Effector memory CD4-positive, alpha-beta T cell (primary cell): ENCODE results near the gene METTL3.

Experiments used
- DNase-seq, 3 donors: peaks; one replicate each; pipeline ENCODE4 v3.0.0-alpha.2; 2020
- H3K27ac ChIP-seq: 2 replicates; pipeline ENCODE4 v1.7.0; 2013; ENCODE audit warnings: mild to moderate bottlenecking, low read length, moderate library complexity; ENCODE audit not compliant: insufficient read depth, poor library complexity, severe bottlenecking
- H3K27me3 ChIP-seq: replicated peaks from 2 replicates; pipeline ENCODE4 v1.7.0; 2013; ENCODE audit warnings: mild to moderate bottlenecking, low read length; ENCODE audit not compliant: insufficient read depth, control insufficient read depth, poor library complexity, severe bottlenecking
- H3K36me3 ChIP-seq: 2 replicates; pipeline ENCODE4 v1.7.0; 2013; ENCODE audit warnings: mild to moderate bottlenecking, low read length, moderate library complexity; ENCODE audit not compliant: control insufficient read depth, insufficient read depth
- H3K4me1 ChIP-seq: 2 replicates; pipeline ENCODE4 v1.7.0; 2013; ENCODE audit warnings: low read length, mild to moderate bottlenecking; ENCODE audit not compliant: control insufficient read depth, insufficient read depth, poor library complexity, severe bottlenecking
- H3K4me3 ChIP-seq: 2 replicates; pipeline ENCODE4 v1.7.0; 2013; ENCODE audit warnings: low read length, low read depth, mild to moderate bottlenecking; ENCODE audit not compliant: insufficient read depth, poor library complexity, severe bottlenecking
- H3K9me3 ChIP-seq: 2 replicates; pipeline ENCODE4 v1.7.0; 2013; ENCODE audit warnings: mild to moderate bottlenecking, low read length, moderate library complexity; ENCODE audit not compliant: control insufficient read depth

METTL3 gene

DNA sequence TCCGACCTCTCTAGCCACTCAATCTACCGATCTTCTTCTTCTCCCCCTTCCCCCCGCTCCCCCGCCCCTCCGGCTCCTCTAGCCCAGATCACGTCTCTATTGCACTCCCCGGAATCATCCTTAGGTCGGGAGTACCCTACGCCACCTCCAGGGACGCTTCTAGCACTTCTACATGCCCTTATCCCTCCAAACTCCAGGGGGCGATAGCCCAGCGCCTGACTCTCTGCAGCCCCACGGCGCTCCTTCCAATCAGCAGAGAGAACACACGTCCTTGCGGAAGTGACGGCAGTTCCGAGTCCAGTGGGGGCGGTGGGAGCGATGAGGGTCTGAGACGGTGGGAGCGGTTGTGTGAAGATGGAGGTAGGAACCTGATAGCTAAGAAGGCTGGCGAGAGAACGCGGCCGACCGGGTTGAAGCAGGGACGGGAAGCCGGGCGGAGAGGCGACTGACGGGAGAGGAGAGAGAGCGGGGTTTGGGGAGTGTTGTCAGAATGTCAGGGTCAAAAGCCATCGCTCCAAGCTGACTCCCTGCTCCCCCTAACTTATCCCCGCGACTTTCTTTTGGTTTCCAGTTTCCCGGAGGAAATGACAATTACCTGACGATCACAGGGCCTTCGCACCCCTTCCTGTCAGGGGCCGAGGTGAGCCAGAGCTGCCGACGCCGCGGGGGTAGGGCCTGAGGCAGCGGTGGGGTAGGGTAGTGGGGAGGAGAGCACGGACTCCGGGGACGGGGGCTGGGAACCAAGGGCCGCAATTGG is 34.0 kb downstream of the METTL3 start, which contains the start of the genes RAB2B and TOX4:
Gene RAB2B (minus strand): TSS at position 35 of the 757 bp plus-strand sequence. CDS start 87 bp downstream, outside the sequence.
Gene TOX4 (plus strand): TSS at position 271 of the 757 bp plus-strand sequence. CDS start 84 bp downstream, at position 355.
- Histone ChIP-seq H3K4me3 (peak within 1 kb of the TSS; percentile 72), H3K9me3 (no peaks in the 10 kb centered on the region), H3K27ac (peak within 1 kb of the TSS; percentile 88), H3K4me1 (peaks cover 9% of the 10 kb centered on the region), H3K36me3 (peaks cover 13% of the 10 kb centered on the region), H3K27me3 (no peaks in the 10 kb centered on the region)
- peak; percentile 91 to 95 (median 95) for DNase-seq

DNA sequence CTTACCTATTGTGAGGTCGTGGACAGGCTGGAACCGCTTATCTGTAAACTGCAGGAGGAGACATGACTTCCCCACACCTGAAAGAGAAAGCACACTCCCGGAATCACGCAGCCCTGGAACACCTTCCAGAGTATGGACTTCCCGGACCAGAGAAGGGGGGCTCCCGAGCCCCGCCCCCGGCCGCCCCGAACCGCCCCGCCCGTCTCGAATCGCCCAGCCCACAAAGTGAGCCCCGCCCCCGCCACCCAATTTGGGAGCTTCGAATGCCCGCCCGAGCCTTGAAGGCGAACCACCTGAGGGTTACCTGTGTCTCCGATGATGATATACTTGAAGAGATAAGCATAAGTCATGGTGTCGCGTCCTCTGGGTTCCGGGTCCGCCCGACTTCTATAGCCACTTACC is 34.6 kb downstream of the METTL3 start:
- Histone ChIP-seq H3K4me3 (peak overlapping the region; percentile 72), H3K4me1 (peaks cover 9% of the 10 kb centered on the region), H3K36me3 (peaks cover 8% of the 10 kb centered on the region), H3K27me3 (no peaks in the 10 kb centered on the region), H3K9me3 (no peaks in the 10 kb centered on the region), H3K27ac (peak overlapping the region; percentile 88)
- DNase-seq: peak in 2 of 3 donors; percentile 83

DNA sequence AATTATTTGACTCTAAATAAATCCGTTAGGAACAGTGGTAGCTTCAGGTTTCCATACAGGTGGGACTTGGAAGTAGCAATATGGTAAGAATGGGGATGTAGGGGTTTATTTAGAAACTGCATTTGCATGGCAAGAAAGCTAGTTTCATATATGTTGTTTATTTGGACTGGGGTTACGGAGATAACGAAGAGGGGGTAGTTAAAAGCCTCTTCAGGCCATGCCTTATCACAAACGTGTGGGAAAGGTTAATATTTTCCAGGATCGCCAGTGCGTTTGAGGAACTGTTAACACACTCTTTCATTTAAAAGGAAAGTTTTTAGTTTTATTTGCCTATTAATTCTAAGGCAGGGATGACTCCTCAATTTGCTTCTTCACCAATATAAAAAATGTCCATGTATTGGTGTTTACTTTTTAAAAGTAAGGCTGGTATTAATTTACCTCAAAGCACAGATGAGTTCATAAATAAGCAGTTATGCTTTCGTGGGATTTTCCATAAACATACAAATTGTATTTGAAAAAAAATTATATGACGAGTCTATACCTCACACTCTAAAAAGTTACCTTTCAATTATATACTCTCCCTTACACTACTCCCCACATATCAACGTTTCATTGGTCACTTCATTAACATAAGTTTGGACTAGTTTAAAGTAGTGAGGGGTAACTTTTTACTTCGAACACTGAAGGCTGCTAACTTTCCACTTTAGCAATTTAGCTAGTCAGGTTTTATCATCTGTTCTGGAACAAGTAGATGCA is 35.2 kb downstream of the METTL3 start:
- Histone ChIP-seq H3K4me3 (peak overlapping the region; percentile 72), H3K27me3 (no peaks in the 10 kb centered on the region), H3K36me3 (peaks cover 3% of the 10 kb centered on the region), H3K4me1 (peaks cover 9% of the 10 kb centered on the region), H3K27ac (peak overlapping the region; percentile 88), H3K9me3 (no peaks in the 10 kb centered on the region)
- DNase-seq: no peak

DNA sequence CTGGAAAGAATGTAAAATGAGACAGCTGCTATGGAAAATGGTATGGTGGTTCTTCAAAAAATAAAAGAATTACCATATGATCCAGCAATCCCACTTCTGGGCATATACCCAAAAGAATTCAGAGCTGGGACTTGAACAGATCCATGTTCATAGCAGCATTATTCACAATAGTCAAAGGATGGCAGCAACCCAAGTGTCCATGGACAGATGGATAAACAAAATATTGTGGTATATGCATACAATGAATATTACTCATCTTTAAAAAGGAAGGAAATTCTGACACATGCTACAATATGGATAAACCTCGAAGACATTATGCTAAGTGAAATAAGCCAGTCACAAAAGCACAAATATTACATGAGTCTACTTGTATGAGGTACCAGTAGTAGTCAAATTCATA is 43.5 kb downstream of the METTL3 start:
- Histone ChIP-seq H3K36me3 (peaks cover 29% of the 10 kb centered on the region), H3K27me3 (no peaks in the 10 kb centered on the region), H3K27ac (no peak overlapping the region), H3K4me3 (no peak overlapping the region), H3K4me1 (no peaks in the 10 kb centered on the region), H3K9me3 (no peaks in the 10 kb centered on the region)
- DNase-seq: no peak

DNA sequence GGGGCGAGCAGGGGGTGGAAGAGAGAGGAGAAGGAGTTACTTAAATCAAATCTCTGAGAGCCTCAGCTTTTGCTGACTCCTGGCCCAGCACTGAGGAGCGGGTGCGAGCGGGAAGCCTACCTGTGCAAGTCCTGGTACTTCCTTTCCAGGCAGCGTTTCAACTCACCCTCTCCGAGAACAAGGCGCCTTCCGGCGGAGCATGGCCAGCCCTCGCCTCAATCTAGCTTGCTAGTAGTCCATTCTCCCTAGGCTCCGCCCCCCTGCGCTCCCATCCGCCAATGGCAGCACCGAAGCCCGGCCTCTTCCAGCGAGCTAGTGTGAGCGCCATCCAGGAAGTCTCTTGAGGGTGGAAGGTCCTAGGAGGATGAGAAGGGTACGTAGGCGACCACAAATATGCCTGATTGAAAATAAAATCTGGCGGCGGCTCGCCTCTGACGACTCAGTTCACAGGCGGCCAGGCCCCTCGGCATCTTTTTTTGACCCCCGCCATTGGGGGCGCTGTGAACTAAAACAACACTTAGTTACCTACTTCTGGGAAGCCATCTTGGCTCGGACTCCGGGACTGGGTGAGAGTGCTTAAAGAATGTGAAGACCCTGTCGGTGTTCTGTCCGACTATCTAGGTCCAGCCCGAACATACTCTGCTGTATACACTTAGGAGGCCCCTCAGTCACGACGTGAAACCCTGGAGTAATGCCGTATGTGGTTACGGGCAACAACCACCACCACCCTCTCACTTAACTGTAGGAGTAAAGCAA is 55.0 kb downstream of the METTL3 start, which contains the start of gene CHD8:
Gene CHD8 (minus strand): TSS at position 212 of the 756 bp plus-strand sequence. CDS start 24,480 bp downstream, outside the sequence.
- peak; percentile 99 to 100 (median 99) for DNase-seq
- H3K27ac ChIP-seq: peak within 1 kb of the TSS; percentile 91
- H3K36me3 ChIP-seq: peaks cover 4% of the 10 kb centered on the region
- H3K4me1 ChIP-seq: peaks cover 14% of the 10 kb centered on the region
- peak within 1 kb of the TSS; percentile 91 for H3K4me3 ChIP-seq
- H3K27me3 ChIP-seq: no peaks in the 10 kb centered on the region
- H3K9me3 ChIP-seq: no peaks in the 10 kb centered on the region

DNA sequence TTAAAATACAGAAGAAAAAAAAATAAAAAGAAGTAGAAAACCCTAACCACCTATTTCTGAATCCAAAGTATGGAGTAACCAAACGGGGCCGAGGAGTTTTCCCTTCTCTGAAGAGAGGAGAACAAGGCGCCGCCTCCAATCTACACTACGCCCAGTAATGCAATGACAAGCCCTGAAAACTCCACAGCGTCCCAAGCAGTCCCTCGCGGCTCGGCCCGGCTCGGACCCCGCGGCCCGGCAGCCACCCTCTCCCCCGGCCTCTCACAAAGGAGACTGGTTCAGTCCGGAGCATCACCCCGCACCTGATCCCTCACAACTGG is 55.6 kb downstream of the METTL3 start:
- peaks cover 14% of the 10 kb centered on the region for H3K4me1 ChIP-seq
- no peaks in the 10 kb centered on the region for H3K9me3 ChIP-seq
- DNase-seq: no peak

DNA sequence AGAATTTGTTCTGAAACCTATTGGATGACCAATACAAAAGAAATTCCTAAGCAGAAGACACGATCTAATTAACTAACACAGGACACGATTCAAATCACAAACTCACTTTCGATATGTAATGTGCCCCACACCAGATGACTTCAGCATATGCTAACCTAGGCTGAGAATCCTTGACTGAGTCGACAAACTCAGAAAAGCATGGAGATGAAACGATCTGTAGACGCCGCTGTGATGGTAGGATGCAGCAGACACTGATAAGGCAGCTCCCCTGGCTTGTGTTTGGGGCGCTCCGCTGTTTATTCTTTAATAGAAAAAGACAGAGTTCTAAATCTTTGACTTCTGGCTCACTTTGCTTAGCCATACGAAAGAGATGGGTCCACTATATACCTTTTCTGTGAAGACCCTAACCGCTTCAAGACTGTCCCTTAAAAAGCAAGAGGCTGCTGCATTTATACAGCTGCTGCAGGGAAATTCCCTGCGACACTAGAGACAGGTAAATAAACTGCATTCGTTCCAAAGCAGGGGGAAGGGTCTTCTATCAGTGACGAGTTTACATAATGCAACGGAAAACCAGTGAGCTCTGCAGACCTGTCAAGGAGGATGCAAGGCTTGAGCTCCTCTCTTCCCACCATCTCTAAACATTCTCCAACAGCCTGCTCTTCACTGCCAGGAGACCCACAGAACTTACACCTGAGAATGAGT is 56.1 kb downstream of the METTL3 start:
- no peak for DNase-seq
- Histone ChIP-seq H3K9me3 (no peaks in the 10 kb centered on the region), H3K36me3 (no peaks in the 10 kb centered on the region), H3K27me3 (no peaks in the 10 kb centered on the region), H3K4me1 (peaks cover 14% of the 10 kb centered on the region), H3K4me3 (peak overlapping the region; percentile 91), H3K27ac (peak overlapping the region; percentile 91)

More for the DNA sequence above, 55.6 kb downstream of the METTL3 start:
- Histone ChIP-seq H3K36me3 (no peaks in the 10 kb centered on the region), H3K27me3 (no peaks in the 10 kb centered on the region), H3K4me3 (peak overlapping the region; percentile 91), H3K27ac (peak overlapping the region; percentile 91)

DNA sequence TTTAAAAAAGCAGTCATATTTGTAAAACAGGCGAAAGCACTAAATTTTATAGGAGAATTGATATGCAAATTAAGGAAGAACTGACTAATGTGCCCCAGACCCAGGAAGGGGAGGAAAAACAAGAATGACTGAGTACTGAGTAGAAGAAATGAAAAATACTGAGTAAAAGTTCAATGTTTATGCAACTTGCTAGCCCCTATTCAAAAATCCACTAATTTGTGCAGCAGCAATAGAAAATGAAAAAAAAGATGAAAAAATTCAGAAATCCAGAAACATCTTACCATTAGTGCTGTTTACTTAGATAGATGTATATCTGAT is 61.3 kb downstream of the METTL3 start:
- Histone ChIP-seq H3K9me3 (no peaks in the 10 kb centered on the region), H3K27ac (no peak overlapping the region), H3K27me3 (no peaks in the 10 kb centered on the region), H3K4me1 (peaks cover 7% of the 10 kb centered on the region), H3K36me3 (no peaks in the 10 kb centered on the region), H3K4me3 (no peak overlapping the region)
- no peak for DNase-seq
